GM13976 (cell line): ENCODE data around the gene BOLA3.

Source experiments
- DNase-seq: peaks from one replicate; pipeline ENCODE4 v3.0.0; 2012; ENCODE audit warnings: low spot score
- CTCF ChIP-seq: IDR thresholded peaks from 2 replicates; pipeline ENCODE4 v1.5.1; 2012; ENCODE audit warnings: borderline replicate concordance, mild to moderate bottlenecking; ENCODE audit not compliant: insufficient read depth; ENCODE audit errors: extremely low read depth, missing control alignments, control extremely low read depth
- in situ Hi-C: fragments of 300-500 bp; cut with MboI; formaldehyde crosslinking; loops from one replicate; pipeline ENCODE4 v1.12.0; 2022; ENCODE audit warnings: low sequenced_read_pairs, mixed read lengths, inconsistent platforms; ENCODE audit not compliant: unreplicated experiment

BOLA3 gene

GRCh38 chr2:74174909-74175308 is 27.2 kb upstream of the BOLA3 start:
- DNase-seq: no peak
- TF ChIP-seq CTCF: no peak
- in situ Hi-C loops: no loop called here

GRCh38 chr2:74168739-74169138 is 21.0 kb upstream of the BOLA3 start:
- in situ Hi-C loops: no loop called here
- no peak for TF ChIP-seq CTCF

DNA sequence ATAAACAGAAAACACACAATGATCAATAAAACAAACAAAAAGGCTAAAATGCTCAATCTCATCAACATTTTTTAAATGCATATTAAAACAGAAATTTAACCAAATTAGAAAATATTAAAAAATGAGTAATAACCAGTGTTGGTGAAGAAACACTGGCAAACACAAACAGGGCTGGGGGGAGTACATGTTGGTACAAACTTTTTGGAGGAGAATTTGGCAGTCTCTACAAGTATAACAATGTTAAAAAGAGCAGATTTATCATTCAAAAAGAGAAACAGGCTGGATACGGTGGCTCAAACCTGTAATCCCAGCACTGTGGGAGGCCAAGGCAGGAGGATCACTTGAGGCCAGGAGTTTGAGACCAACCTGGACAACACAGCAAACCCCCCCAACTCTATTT is 17.0 kb upstream of the BOLA3 start:
- no peak for DNase-seq
- TF ChIP-seq CTCF: no peak
- in situ Hi-C loops: no loop called here

More at GRCh38 chr2:74168739-74169138, 21.0 kb upstream of the BOLA3 start:
- peak; percentile 47 for DNase-seq

- no peak for TF ChIP-seq CTCF
- no peak for DNase-seq
- in situ Hi-C loops: no loop called here
Measured at GRCh38 chr2:74162951-74163350, 15.2 kb upstream of the BOLA3 start.

GRCh38 chr2:74155830-74156229 is 8.1 kb upstream of the BOLA3 start:
- in situ Hi-C loops: no loop called here
- DNase-seq: no peak
- no peak for TF ChIP-seq CTCF

DNA sequence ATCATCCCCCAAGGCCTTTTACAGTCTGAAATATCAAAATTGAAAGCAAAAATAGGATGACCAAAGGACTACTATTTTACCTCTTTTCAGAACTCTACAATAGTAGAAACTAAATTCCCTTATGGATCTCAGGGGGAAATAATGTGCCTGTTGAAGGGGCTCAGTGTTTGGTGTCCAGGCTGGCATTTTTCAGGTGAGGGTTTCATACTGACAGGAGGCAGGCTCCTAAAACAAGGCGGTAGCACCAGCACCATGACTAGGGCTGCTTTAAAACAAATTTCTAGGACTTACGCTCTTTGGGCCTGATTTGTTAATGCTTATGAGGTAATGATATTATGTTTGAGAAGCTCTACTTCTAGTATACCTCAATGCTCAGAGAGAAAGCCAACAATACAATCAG is 5.2 kb upstream of the BOLA3 start:
- TF ChIP-seq CTCF: no peak
- in situ Hi-C loops: no loop called here
- no peak for DNase-seq
